Activated CD8-positive, alpha-beta T cell treated with anti-CD3 and anti-CD28 coated beads, Interleukin-2, amount 10 ng/mL, durations not matched to agents 7 days and 5 days (primary cell): ENCODE results near the gene FXYD5. TPM values are rescaled to one million over a fixed set of nuclear protein-coding genes. Genes with fewer than 3 reads are reported as not detected.

Source experiments
- ATAC-seq: fragments of 150-1000 bp; cut with Tn5 transposase; one replicate; pipeline ENCODE4 v1.10.0; 2021; ENCODE audit warnings: moderate library complexity
- CTCF ChIA-PET: fragments of 350-600 bp; sonication (Branson Sonifier 250); formaldehyde crosslinking; loops from one replicate; lab custom pipeline; 2021; ENCODE audit warnings: antibody characterized with exemption; lab: Charles Lee
- POLR2A ChIA-PET: fragments of 350-600 bp; sonication (Branson Sonifier 250); formaldehyde crosslinking; loops from one replicate; lab custom pipeline; 2021; ENCODE audit warnings: antibody characterized with exemption; lab: Charles Lee
- DNase-seq: peaks from one replicate; pipeline ENCODE4 v3.0.0-alpha.2; 2020
- H3K27ac Mint-ChIP-seq: one replicate; pipeline ENCODE4 v1.8.0; 2021; ENCODE audit warnings: mild to moderate bottlenecking, mixed read lengths
- H3K27me3 Mint-ChIP-seq: one replicate; pipeline ENCODE4 v1.8.0; 2021; ENCODE audit warnings: low read depth, mixed read lengths
- H3K36me3 Mint-ChIP-seq: one replicate; pipeline ENCODE4 v1.8.0; 2021; ENCODE audit warnings: low read depth, mixed read lengths
- H3K4me1 Mint-ChIP-seq: one replicate; pipeline ENCODE4 v1.8.0; 2021; ENCODE audit warnings: low read depth, mixed read lengths
- H3K4me3 Mint-ChIP-seq: one replicate; pipeline ENCODE4 v1.8.0; 2021; ENCODE audit warnings: mild to moderate bottlenecking, mixed read lengths
- H3K9me3 Mint-ChIP-seq: one replicate; pipeline ENCODE4 v1.8.0; 2022; ENCODE audit warnings: mixed read lengths; ENCODE audit not compliant: insufficient read depth
- total RNA-seq, 2 experiments: library from RNA; stranded (reverse); gene quantifications; one replicate each; pipeline ENCODE4 v1.2.3, GENCODE V29; 2021

Gene FXYD5
- total RNA-seq, 2 experiments from 2014 or later, result 338 to 384 TPM

- H3K4me1 Mint-ChIP-seq, result peaks cover 94% of the 10 kb centered on the region
- peak overlapping the region; percentile 95 for H3K27ac Mint-ChIP-seq
- no peaks in the 10 kb centered on the region for H3K9me3 Mint-ChIP-seq
- POLR2A ChIA-PET, result interaction anchor here (0.6 to 2.5 kb wide), 7 partner anchors 9 to 71 kb away, joined by 3 to 18 read pairs (median 3); partner anchors contain the start of gene FXYD5
- ATAC-seq (peak; percentile 56), DNase-seq (peak; percentile 86)
- H3K4me3 Mint-ChIP-seq, result peak overlapping the region; percentile 60
- CTCF ChIA-PET, result interaction anchor here (0.6 to 2.4 kb wide), 10 partner anchors 9 to 251 kb away, joined by 3 to 10 read pairs (median 4); partner anchors contain the start of gene FXYD5
- H3K27me3 Mint-ChIP-seq, result no peaks in the 10 kb centered on the region
- H3K36me3 Mint-ChIP-seq, result peaks cover 17% of the 10 kb centered on the region
Observed at GRCh38 chr19:35211545-35212230, 57.2 kb downstream of the FXYD5 start.

- ATAC-seq (no peak), DNase-seq (no peak)
- Mint-ChIP-seq H3K9me3 (peaks cover 3% of the 10 kb centered on the region), H3K4me1 (peaks cover 91% of the 10 kb centered on the region), H3K27ac (peak overlapping the region; percentile 95), H3K36me3 (peaks cover 17% of the 10 kb centered on the region), H3K4me3 (peak overlapping the region; percentile 60), H3K27me3 (no peaks in the 10 kb centered on the region)
- CTCF ChIA-PET, result interaction anchor here (1.0 to 2.4 kb wide), 6 partner anchors 9 to 251 kb away, joined by 4 to 10 read pairs (median 4); no protein-coding TSS in a partner anchor
- POLR2A ChIA-PET, result interaction anchor here (0.7 to 2.5 kb wide), 5 partner anchors 9 to 71 kb away, joined by 3 to 18 read pairs (median 3); partner anchors contain the start of gene FXYD5
Observed at GRCh38 chr19:35212241-35212640, 57.7 kb downstream of the FXYD5 start.

GRCh38 chr19:35213663-35214632, 59.4 kb downstream of the FXYD5 start:
- H3K4me3 Mint-ChIP-seq, result peak overlapping the region; percentile 22
- peak overlapping the region; percentile 95 for H3K27ac Mint-ChIP-seq
- peak; percentile 34 for ATAC-seq
- DNase-seq, result peak; percentile 82
- peaks cover 4% of the 10 kb centered on the region for H3K9me3 Mint-ChIP-seq
- ChIA-PET POLR2A (interaction anchor here (0.8 kb wide), 1 partner anchor 47 kb away, joined by 3 read pairs; no protein-coding TSS in a partner anchor), CTCF (interaction anchor here (0.7 to 6.6 kb wide), 3 partner anchors 11 to 72 kb away, joined by 3 to 64 read pairs (median 5); partner anchors contain the start of gene FXYD7)
- no peaks in the 10 kb centered on the region for H3K27me3 Mint-ChIP-seq
- peaks cover 77% of the 10 kb centered on the region for H3K4me1 Mint-ChIP-seq
- peaks cover 6% of the 10 kb centered on the region for H3K36me3 Mint-ChIP-seq

- H3K4me3 Mint-ChIP-seq, result no peak overlapping the region
- ChIA-PET CTCF (interaction anchor here (1.8 to 6.6 kb wide), 3 partner anchors 12 to 72 kb away, joined by 9 to 64 read pairs (median 9); partner anchors contain the start of genes FXYD5 and FXYD7), POLR2A (no interaction called here)
- no peak for DNase-seq
- H3K9me3 Mint-ChIP-seq, result peaks cover 11% of the 10 kb centered on the region
- ATAC-seq, result no peak
- H3K27ac Mint-ChIP-seq, result peak overlapping the region; percentile 95
- no peaks in the 10 kb centered on the region for H3K27me3 Mint-ChIP-seq
- H3K4me1 Mint-ChIP-seq, result peaks cover 67% of the 10 kb centered on the region
- H3K36me3 Mint-ChIP-seq, result peaks cover 3% of the 10 kb centered on the region
Observed at GRCh38 chr19:35214766-35215422, 60.4 kb downstream of the FXYD5 start.

GRCh38 chr19:35216016-35216832, 61.7 kb downstream of the FXYD5 start:
- no peaks in the 10 kb centered on the region for H3K27me3 Mint-ChIP-seq
- peaks cover 11% of the 10 kb centered on the region for H3K9me3 Mint-ChIP-seq
- peak overlapping the region; percentile 74 for H3K27ac Mint-ChIP-seq
- peaks cover 3% of the 10 kb centered on the region for H3K36me3 Mint-ChIP-seq
- no peak overlapping the region for H3K4me3 Mint-ChIP-seq
- DNase-seq, result no peak
- CTCF ChIA-PET, result interaction anchor here (0.6 to 6.6 kb wide), 14 partner anchors 10 to 253 kb away, joined by 3 to 64 read pairs (median 4); partner anchors contain the start of genes FXYD5 and FXYD7
- no peak for ATAC-seq
- POLR2A ChIA-PET, result interaction anchor here (0.8 to 1.3 kb wide), 2 partner anchors 62 kb away, joined by 3 to 4 read pairs; partner anchors contain the start of gene FXYD5
- H3K4me1 Mint-ChIP-seq, result peaks cover 56% of the 10 kb centered on the region

GRCh38 chr19:35216833-35217648, 62.5 kb downstream of the FXYD5 start:
- Mint-ChIP-seq H3K36me3 (peaks cover under 1% of the 10 kb centered on the region), H3K4me1 (peaks cover 49% of the 10 kb centered on the region), H3K4me3 (no peak overlapping the region), H3K9me3 (peaks cover 11% of the 10 kb centered on the region), H3K27me3 (no peaks in the 10 kb centered on the region), H3K27ac (peak overlapping the region; percentile 74)
- ATAC-seq (no peak), DNase-seq (peak; percentile 72)
- ChIA-PET POLR2A (interaction anchor here (1.3 kb wide), 1 partner anchor 63 kb away, joined by 4 read pairs; the partner anchor contains the start of gene FXYD5), CTCF (interaction anchor here (0.6 to 6.6 kb wide), 16 partner anchors 10 to 252 kb away, joined by 3 to 64 read pairs (median 4); partner anchors contain the start of genes FXYD5 and FXYD7)

GRCh38 chr19:35217649-35217990, 63.1 kb downstream of the FXYD5 start:
- no peak overlapping the region for H3K27ac Mint-ChIP-seq
- ChIA-PET CTCF (interaction anchor here (0.9 to 6.6 kb wide), 9 partner anchors 11 to 101 kb away, joined by 3 to 64 read pairs (median 6); partner anchors contain the start of genes FXYD5 and FXYD7), POLR2A (interaction anchor here (1.3 kb wide), 1 partner anchor 64 kb away, joined by 4 read pairs; the partner anchor contains the start of gene FXYD5)
- H3K9me3 Mint-ChIP-seq, result peaks cover 11% of the 10 kb centered on the region
- H3K4me1 Mint-ChIP-seq, result peaks cover 44% of the 10 kb centered on the region
- H3K27me3 Mint-ChIP-seq, result no peaks in the 10 kb centered on the region
- H3K4me3 Mint-ChIP-seq, result no peak overlapping the region
- no peak for ATAC-seq
- no peak for DNase-seq
- no peaks in the 10 kb centered on the region for H3K36me3 Mint-ChIP-seq

- POLR2A ChIA-PET, result no interaction called here
- no peak overlapping the region for H3K27ac Mint-ChIP-seq
- no peak for DNase-seq
- H3K4me1 Mint-ChIP-seq, result peaks cover 33% of the 10 kb centered on the region
- H3K9me3 Mint-ChIP-seq, result peaks cover 16% of the 10 kb centered on the region
- no peak for ATAC-seq
- CTCF ChIA-PET, result interaction anchor here (1.0 to 6.6 kb wide), 2 partner anchors 77 to 83 kb away, joined by 3 to 64 read pairs; partner anchors contain the start of gene FXYD7
- no peaks in the 10 kb centered on the region for H3K27me3 Mint-ChIP-seq
- H3K36me3 Mint-ChIP-seq, result no peaks in the 10 kb centered on the region
- H3K4me3 Mint-ChIP-seq, result no peak overlapping the region
Observed at GRCh38 chr19:35219008-35219407, 64.5 kb downstream of the FXYD5 start.
